C4-2B (cell line): ENCODE measurements around the gene PNMA6F.

Experiments used
- ZFX ChIP-seq: fragments of 450-650 bp; IDR thresholded peaks from 2 replicates; pipeline ENCODE4 v1.6.1; 2017
- TF ChIP-seq, protein P1 (sequence below): fragments of 450-650 bp; conservative IDR thresholded peaks from 2 replicates; pipeline ENCODE4 v1.5.1; 2017; ENCODE audit warnings: mild to moderate bottlenecking

DNA sequence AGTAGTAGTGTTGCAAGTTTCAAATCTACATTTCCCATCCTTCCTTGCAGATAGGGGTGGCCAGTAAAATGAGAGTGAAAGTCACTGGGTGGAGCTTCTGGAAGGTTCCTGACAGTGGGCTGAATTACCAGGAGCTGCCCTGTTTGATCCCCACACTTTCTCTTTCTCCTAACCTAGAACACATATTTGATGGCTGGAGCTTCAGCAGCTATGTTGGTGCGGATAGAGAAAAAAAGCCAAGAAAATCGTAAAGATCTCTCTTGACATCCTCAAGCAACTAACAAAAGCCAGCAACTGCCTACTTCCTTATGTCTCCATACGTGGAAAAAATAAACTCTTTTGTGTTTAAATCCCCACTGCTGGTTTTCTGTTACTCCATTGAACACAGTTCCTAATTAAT is 44.6 kb upstream of the PNMA6F start:
- TF ChIP-seq, protein P1, sequence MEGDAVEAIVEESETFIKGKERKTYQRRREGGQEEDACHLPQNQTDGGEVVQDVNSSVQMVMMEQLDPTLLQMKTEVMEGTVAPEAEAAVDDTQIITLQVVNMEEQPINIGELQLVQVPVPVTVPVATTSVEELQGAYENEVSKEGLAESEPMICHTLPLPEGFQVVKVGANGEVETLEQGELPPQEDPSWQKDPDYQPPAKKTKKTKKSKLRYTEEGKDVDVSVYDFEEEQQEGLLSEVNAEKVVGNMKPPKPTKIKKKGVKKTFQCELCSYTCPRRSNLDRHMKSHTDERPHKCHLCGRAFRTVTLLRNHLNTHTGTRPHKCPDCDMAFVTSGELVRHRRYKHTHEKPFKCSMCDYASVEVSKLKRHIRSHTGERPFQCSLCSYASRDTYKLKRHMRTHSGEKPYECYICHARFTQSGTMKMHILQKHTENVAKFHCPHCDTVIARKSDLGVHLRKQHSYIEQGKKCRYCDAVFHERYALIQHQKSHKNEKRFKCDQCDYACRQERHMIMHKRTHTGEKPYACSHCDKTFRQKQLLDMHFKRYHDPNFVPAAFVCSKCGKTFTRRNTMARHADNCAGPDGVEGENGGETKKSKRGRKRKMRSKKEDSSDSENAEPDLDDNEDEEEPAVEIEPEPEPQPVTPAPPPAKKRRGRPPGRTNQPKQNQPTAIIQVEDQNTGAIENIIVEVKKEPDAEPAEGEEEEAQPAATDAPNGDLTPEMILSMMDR = no peak
- TF ChIP-seq ZFX = no peak
